HG03139 (cell line): ENCODE results near the gene MPP4.

Experiments
- ATAC-seq: cut with Tn5 transposase; IDR thresholded peaks from one replicate; pipeline ENCODE4 v1.9.1; 2021; ENCODE audit not compliant: unreplicated experiment

The MPP4 gene

GRCh38 chr2:201698588-201699226 lies at the start of gene MPP4:
Gene MPP4, minus strand, starts transcription at chr2:201698644. Its CDS starts 4,690 bp downstream, at chr2:201693954.
- no peak for ATAC-seq

DNA sequence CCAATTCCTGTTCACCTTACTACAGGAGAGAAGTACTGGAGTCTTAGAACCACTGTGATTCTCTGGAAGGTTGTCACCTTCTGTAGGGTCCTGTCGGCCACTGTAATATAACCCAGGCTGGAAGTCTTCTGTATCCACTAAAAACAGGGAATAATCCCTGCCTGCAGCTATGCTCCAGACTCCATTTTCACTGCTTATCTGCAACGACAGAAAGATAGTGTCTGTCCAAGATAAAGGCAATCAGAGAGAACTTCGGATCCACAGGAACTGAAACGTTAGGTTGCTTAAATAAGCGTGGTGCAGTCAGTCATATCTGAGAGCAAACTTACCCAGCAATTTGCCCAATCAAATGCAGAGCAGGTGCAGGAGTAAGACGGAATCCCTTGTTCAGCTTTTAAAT lies 48.1 kb upstream of the MPP4 start:
- ATAC-seq: no peak

- no peak for ATAC-seq
Measured at GRCh38 chr2:201735486-201735885, 37.0 kb upstream of the MPP4 start.

- ATAC-seq: no peak
Measured at GRCh38 chr2:201734111-201734510, 35.7 kb upstream of the MPP4 start.

GRCh38 chr2:201733544-201733943 lies 35.1 kb upstream of the MPP4 start:
- no peak for ATAC-seq

DNA sequence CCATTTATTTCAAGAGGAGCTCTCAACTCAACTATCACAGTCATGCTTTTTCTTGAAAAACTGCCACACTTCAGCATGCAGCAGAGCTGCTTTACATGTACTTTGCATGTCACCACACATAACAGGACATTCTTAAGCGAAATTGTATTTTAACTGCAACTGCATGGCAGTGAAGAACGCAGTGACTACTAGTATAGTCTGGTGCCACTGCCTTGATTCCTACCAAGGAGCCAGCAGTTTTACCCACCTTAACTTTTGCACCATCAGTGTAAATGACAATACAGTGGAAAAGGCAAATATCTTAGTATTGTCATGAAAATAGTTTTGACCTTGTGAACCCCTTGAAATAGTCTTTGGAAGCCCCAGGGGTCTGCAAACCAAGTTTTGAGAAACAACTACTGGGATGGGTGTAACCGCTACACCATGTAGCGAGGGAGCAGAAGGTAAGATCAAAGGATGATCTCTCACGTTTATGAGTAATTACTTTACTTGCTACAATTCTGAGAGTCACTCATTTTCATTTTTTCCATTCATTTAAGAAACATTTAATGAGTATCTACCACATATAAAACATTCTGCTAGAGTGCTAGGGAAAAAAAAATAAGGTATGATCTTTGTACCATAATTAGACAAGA lies 32.3 kb upstream of the MPP4 start:
- ATAC-seq: no peak

DNA sequence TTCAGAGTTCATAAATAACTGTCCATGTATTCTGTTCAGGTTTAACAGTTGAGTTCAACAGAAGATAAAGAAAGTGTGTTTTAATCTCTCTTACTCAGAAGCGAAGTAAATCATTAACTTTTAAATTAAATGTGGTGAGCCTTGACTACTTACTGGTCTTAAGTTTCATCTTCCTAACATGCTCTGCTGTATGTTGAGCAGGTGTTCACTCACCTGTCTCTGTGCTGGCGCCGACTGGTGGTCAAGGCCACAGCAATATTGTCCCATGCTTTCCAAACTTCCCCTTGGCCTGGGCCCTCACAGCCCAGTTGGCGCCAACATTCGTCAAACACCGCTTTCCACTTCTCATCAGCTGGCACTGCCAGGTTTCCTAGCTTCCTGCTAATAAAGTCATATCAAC lies 17.0 kb upstream of the MPP4 start:
- ATAC-seq: no peak

DNA sequence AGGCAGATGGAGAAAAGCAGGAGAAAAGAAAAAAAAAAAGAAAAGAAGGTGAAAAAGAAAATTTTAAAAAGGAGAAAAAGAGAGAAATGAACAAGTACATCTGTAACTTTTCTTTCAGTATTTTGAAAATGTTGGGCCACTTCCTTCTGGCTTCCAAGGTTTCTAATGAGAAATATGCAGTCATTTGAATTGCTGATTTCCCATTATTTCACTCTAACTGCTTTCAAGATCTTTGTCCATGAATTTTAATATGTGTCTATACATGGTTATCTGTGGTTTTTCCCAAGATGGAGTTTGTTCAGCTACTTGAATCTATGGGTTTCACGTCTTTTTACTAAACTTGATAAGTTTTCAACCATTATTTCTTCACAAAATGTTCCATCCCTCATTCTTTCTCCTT lies 14.3 kb upstream of the MPP4 start:
- no peak for ATAC-seq

GRCh38 chr2:201709747-201710146 lies 11.3 kb upstream of the MPP4 start:
- no peak for ATAC-seq

- ATAC-seq: no peak
Measured at GRCh38 chr2:201709049-201709448, 10.6 kb upstream of the MPP4 start.

- no peak for ATAC-seq
Measured at GRCh38 chr2:201707753-201708152, 9.3 kb upstream of the MPP4 start.

- no peak for ATAC-seq
Measured at GRCh38 chr2:201707142-201707541, 8.7 kb upstream of the MPP4 start.

DNA sequence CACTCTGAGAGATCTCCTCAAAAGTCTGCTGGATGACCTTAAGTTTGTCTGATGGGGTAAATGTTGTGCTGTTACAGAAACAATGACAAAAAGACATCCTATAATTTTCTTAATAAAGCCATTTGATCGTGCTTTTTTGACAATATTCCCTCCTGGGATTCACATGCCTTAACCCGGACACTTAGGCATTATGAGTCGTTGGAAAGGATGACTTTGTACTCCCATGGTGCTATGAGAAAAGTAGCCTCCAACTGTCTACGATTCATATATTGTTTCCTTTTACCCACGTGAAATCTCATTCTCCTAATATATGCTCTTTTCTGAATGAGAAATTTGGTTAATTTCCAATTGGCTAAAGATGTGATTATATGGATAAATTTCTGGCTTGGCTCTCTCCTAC lies 6.1 kb upstream of the MPP4 start:
- no peak for ATAC-seq

DNA sequence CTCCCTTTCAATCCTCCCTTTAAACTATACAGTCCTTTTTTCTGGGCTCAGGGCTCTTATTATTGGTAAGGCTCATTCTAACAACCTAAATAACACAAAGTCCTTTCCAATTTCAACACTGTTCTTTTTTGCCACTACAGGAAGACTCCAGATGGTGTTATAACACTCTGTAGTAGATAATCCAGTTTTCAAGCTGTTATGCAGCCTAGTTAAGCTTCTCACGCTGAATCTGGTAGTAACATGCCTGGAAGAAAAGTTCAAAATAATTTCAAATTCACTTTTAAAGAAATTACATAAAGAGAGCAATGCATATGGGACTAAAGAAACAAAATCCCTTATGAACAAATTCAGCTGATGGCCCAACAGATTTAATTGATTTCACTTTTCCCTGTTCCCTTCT lies 3.2 kb upstream of the MPP4 start:
- no peak for ATAC-seq

DNA sequence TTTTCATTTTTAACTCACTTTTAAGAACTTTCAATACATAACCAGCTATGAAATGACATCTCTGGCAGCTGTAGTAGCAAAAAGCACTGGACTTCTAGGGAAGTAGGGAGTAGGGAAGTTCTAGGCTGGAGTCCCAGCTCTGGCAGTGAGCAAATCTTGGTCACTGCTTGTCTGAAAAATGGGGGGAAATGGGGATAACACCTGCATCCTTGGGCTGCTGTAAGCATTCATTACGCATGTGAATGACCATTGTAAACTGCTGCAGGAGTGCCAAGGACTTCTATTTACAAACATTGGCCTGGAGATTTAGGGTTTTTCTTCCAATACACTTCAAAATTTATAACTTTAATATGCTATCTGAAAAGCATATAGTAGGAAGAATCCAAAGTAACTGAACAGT lies 972 bp upstream of the MPP4 start:
- ATAC-seq: no peak

DNA sequence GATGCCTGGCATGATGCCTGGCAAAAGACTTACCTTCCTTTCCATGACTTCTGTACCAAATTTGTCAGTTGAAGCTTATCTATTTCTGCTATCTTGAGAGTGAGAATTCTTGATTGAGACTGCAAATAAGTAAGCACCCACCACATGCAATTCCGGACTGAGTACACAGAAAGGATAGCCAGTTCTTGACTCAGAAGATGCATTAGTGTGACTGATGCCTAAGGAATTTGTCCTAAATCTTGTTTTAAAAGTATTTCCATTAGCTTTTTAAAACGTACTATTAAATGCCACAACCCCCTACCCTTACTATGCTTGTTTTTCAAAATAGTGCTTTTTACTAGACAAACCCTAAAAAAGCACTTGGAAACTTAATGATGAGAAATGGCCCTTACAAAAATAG lies 545 bp downstream of the MPP4 start:
- ATAC-seq: no peak

DNA sequence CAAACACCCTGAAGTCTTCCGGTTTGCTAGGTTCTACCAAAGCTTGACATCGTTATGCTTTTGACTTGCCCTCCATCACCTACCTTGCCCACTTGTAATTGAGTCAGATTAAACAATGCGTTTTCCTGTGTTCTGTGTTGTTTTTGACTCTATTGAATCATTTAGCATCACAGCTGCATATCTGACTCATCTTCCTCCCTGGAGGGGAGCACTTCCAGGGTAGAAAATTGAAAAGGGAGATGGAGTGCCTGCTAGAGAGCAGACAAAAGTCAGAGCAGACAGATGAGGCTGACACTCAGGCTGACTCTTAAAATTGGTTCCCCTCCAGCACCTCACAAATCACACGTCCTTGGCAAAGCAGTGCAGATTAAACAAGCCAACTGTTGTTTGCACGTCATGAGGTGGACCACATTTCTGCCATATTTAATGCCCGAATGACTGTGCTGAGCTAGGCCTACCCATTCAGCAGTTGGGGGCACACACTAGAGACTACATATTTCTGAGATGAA lies 2.2 kb downstream of the MPP4 start:
- ATAC-seq: no peak

- ATAC-seq: no peak
Measured at GRCh38 chr2:201685156-201685555, 13.3 kb downstream of the MPP4 start.

DNA sequence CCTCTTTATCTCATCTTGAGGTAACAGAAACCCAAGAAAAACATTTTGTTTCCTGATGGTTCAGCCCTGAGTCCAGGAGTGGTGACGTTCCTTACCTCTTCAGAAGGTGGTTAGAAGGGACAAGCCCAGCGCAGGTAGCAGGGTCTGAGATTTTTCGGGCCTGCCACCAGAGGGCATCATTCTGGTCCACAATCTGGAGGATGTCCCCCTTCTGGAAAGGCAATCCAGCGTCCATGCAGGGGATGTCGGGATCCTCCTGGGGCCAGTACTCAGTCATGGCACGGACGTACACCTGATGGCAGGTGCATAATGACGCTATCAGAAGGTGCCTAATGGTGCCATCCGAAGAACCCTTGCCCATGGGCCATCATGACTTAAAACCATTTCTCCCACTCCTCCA lies 17.7 kb downstream of the MPP4 start:
- ATAC-seq: no peak

DNA sequence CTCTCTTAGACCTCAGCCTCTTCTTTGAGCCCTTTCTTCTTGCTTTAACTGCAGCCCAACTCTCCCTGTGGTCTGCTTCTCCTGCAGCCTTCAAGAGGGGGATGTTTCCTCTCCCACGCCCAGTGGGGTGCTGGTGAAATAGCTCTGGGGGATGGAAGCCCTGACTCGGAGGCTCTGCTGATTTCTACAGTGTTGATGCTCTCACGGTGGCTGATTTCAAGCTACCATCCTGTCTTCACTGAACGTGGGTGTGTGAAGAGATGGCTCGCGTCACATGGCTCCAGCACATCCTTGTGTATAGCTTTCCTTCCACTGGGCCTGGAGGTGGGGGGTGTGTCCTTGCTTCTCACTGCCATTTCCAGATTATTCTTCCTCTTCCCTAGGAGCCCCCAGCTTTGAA lies 20.0 kb downstream of the MPP4 start:
- no peak for ATAC-seq

DNA sequence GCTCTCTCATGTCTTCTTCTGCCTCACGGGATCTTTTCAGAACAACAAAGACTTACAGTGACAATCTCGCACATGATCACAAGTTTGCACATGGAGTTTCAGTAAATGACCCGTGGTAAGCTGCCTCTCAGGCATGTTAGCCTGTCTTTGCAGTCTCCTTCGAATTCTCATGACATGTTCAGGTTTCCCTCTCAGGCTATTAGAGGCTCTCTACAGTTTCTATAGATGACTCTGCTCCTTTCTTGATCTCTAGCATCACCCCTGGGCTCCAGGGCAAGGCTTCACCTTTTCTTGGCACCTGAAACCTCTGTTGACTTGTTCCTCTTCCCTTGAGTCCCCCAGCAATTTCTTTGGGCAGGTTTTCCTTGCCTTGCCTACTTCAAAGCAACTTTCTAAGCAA lies 23.0 kb downstream of the MPP4 start:
- ATAC-seq: no peak

- no peak for ATAC-seq
Measured at GRCh38 chr2:201674794-201675193, 23.6 kb downstream of the MPP4 start.

DNA sequence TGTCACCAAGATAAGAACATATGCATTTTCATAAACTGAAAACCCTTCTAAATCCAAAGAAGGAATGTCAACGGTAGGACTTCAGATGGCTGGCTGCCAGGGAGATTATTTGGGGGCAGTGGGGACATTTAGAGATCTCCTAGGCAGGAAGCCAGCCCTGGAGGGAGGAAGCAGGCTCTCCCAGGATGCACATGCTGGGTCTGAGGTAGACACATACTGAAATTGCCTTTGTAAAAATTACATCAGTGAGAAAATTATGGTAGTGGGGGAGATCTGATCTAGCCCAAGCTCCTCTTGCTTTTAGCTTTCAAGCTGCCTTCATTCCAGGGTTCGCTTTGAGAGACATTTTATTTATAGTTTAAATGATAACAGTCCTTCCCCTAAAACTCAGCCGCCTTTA lies 24.1 kb downstream of the MPP4 start:
- ATAC-seq: no peak
